ENCODE results near the gene IFRD2. TPM values are rescaled to one million over a fixed set of nuclear protein-coding genes. Genes with fewer than 3 reads are reported as not detected.
A peak's percentile ranks its signal among the peaks of the same experiment; 100 is the strongest.

The IFRD2 gene
- total RNA-seq, 1 donor from 2014 or later = 77.7 TPM

- DNase-seq (ENCODE audit: low read depth) = no peak
- Histone ChIP-seq H3K27me3 (ENCODE audit: control insufficient read depth, insufficient read depth, low read length) (no peaks in the 10 kb centered on the region), H3K36me3 (ENCODE audit: control insufficient read depth, insufficient read depth, low read length) (peaks cover 1% of the 10 kb centered on the region), H3K4me3 (ENCODE audit: low read depth, low read length) (no peak overlapping the region)
- TF ChIP-seq CTCF (IDR thresholded peaks at IDR 0.05; ENCODE audit: insufficient read depth, low read length, poor library complexity, severe bottlenecking) = no peak
Observed at GRCh38 chr3:50325497-50326181, 33.4 kb upstream of the IFRD2 start.

- H3K27me3 ChIP-seq (ENCODE audit: control insufficient read depth, insufficient read depth, low read length) = no peaks in the 10 kb centered on the region
- H3K36me3 ChIP-seq (ENCODE audit: control insufficient read depth, insufficient read depth, low read length) = peaks cover 1% of the 10 kb centered on the region
- TF ChIP-seq CTCF (IDR thresholded peaks at IDR 0.05; ENCODE audit: insufficient read depth, low read length, poor library complexity, severe bottlenecking) = no peak
- no peak overlapping the region for H3K4me3 ChIP-seq (ENCODE audit: low read depth, low read length)
- DNase-seq (ENCODE audit: low read depth) = no peak
Observed at GRCh38 chr3:50325113-50325480, 32.9 kb upstream of the IFRD2 start.

- no peak for DNase-seq (ENCODE audit: low read depth)
- H3K36me3 ChIP-seq (ENCODE audit: control insufficient read depth, insufficient read depth, low read length) = no peaks in the 10 kb centered on the region
- peak; percentile 91 for TF ChIP-seq CTCF (IDR thresholded peaks at IDR 0.05; ENCODE audit: insufficient read depth, low read length, poor library complexity, severe bottlenecking)
Observed at GRCh38 chr3:50324351-50325112, 32.3 kb upstream of the IFRD2 start.

GRCh38 chr3:50323614-50324199 lies 31.5 kb upstream of the IFRD2 start:
- no peak for TF ChIP-seq CTCF (IDR thresholded peaks at IDR 0.05; ENCODE audit: insufficient read depth, low read length, poor library complexity, severe bottlenecking)
- H3K4me3 ChIP-seq (ENCODE audit: low read depth, low read length) = no peak overlapping the region
- no peaks in the 10 kb centered on the region for H3K27me3 ChIP-seq (ENCODE audit: control insufficient read depth, insufficient read depth, low read length)
- no peaks in the 10 kb centered on the region for H3K36me3 ChIP-seq (ENCODE audit: control insufficient read depth, insufficient read depth, low read length)
- DNase-seq (ENCODE audit: low read depth) = no peak

More at GRCh38 chr3:50324351-50325112, 32.3 kb upstream of the IFRD2 start:
- no peak overlapping the region for H3K4me3 ChIP-seq (ENCODE audit: low read depth, low read length)
- no peaks in the 10 kb centered on the region for H3K27me3 ChIP-seq (ENCODE audit: control insufficient read depth, insufficient read depth, low read length)

GRCh38 chr3:50323092-50323600 lies 30.9 kb upstream of the IFRD2 start:
- no peaks in the 10 kb centered on the region for H3K36me3 ChIP-seq (ENCODE audit: control insufficient read depth, insufficient read depth, low read length)
- no peak for DNase-seq (ENCODE audit: low read depth)
- TF ChIP-seq CTCF (IDR thresholded peaks at IDR 0.05; ENCODE audit: insufficient read depth, low read length, poor library complexity, severe bottlenecking) = no peak

More at GRCh38 chr3:50323092-50323600, 30.9 kb upstream of the IFRD2 start:
- Histone ChIP-seq H3K4me3 (ENCODE audit: low read depth, low read length) (no peak overlapping the region), H3K27me3 (ENCODE audit: control insufficient read depth, insufficient read depth, low read length) (no peaks in the 10 kb centered on the region)

Measured in kidney epithelial cell (primary cell).